Activated gamma-delta T cell treated with anti-CD3 and anti-CD28 coated beads, Interleukin-2, amount 50 U/mL, for 16 hours (primary cell): Measurements from ENCODE around the gene RGS6.

ENCODE experiments used
- DNase-seq: peaks from one replicate; pipeline ENCODE4 v3.0.0-alpha.2; 2020; ENCODE audit warnings: low read depth

RGS6 gene

DNA sequence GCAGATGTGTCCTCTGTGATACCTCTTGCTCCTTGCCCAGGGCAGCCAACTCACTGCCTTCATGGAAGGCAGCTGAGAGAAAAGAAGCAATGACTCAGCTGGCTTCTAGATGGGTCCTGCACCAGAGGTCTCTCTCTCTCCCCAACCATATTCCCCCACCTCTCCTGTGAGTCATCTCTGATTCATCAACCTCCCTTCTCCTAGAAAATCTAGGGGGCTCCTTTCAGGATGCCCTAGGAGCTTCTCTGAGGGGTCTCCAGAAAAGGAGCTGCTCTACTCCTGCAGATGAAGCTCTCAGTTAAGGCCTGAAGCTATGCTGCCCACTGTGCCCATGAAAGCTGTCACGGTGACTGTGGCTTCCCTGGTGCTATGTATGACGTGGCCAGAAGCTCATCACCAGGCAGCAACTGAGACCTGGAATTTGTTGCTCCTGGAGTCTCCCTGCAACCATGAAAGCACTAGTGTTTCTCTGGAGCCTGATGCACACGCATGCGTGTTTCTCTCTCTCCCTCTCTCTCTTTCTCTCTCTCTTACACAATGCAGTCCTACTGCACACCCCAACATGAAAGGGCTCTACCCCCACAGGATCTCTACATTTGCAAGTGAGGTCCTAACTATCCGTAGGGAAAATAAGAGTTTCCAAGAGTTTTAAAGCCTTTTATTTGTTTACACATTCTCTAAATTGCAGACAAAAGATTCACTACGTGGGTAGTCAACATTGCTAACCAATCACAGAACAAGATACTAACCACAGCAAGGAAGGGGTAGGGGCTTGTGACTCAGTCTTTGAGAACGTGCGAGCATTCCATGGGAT, 676.4 kb downstream of the RGS6 start:
- no peak for DNase-seq

DNA sequence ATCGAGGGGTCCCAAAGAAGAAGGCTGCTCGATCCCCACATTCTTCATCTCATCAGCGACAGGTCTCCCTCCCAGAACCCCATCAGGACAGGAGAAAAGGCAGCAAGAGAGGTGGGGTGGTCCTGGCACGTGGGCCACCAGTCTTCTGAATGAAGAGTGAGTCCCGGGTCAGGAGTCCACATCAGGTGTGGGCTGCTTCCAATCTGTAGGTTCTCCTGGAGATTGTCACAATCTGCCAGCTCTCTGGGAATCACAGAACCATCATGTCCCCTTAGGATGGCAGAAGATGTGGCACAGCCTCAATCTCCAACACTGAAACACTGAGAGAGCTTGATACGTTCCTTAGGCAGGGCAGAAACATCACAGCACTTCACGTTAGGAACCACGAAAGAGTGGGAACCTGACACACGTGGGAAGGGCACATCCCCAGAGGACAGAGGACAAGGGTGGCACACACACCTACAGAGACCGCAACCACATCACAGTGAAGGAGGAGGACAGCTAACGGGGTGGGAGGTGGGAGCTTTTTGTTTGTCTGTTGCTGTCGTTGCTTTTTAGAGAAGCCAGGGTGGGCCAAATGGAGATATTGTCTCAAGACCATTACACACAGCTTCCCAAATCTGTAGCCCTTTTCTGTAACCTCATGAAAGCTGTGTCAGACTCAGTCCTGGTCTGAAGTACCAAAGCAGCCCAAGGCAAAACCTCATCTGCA, 677.1 kb downstream of the RGS6 start:
- no peak for DNase-seq

DNA sequence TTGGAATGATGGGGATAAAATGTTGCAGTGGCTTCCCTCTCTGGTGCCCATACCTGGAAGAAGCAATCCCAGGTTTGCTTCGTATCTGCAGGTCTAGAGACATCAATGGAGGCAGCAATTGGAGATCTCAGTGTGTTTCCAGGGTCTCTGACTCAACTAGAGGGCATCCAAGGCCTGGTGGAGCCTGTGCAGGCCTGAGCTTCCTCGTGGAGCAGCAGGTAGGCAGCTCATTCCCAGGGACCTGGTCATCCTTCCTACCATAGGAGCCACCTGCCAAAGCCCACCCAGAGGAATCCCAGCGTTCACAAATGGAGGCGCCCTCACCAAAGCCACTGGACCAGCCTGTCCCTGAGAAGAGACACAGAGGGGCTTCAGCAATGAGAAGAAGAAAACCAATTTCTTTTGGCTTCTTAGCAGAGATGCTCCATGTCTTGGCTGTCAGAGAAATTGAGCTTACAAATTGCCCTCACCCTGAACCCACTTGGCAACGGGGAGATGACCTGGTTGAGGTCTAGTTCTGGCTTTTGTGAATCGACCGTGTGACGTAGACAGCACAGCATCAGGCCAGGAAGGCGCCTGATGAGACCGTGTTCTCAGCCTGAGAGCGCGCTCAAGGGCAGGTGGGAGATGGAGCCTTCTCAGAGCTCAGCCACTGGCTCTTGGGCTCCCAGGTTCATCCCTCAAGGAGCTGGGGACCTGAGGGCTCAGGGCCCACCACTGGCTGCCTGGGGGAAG, 678.0 kb downstream of the RGS6 start:
- DNase-seq = no peak

DNA sequence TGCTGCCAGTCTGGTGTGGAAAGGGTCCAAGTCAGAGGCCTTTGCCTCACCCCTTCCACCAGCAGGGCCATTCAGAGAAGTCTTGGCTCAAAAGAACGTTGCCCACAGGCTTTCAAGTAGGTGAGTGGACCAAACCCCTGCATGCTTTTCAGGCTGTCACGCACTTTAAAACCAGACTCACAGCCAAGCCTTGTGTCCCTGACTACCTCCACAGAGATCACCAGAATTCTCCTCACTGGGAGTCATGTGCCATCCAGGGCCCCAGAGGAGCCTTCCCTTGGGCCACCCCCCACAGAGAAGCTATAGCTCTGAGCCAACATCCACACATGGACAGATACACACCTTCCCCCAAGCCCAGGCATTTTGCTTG, 678.6 kb downstream of the RGS6 start:
- no peak for DNase-seq

DNA sequence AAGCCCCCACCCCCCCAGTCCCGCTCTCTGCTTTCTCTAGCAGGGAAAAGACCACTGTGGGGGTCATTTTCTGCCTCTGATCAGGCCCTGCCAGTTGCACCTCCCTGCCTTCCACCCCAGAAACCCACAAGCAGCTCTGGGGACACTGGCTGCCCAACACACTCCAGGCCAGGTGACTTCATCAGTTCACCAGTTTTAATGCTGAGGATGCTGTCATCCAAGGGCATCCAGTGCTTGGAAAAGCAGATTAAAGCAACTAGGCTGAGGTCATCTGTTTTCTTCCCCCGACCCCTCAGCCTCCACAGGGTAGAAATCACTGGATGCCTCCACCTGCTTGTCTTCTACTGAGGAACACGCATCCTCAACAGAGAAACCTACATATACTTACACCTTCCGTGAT, 679.3 kb downstream of the RGS6 start:
- no peak for DNase-seq

DNA sequence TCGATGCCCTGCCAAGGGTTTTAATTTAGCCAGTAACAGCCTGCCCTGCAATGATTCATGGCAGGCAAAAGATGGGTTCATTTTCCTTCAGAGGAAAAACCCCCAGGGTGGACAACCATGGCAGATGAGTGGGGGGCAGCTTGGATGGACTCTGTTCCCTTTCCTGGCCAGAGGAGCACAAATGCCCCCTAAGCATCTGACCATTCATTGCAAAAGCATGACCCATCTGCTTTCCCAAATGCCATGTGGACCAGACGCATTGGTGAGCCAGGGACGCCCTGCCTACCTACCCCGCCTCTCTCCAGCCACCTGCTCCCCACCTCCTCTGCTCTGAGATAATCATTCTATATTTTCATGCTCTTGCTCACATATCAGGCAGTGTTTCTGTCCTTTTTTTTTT, 679.8 kb downstream of the RGS6 start:
- DNase-seq = no peak

DNA sequence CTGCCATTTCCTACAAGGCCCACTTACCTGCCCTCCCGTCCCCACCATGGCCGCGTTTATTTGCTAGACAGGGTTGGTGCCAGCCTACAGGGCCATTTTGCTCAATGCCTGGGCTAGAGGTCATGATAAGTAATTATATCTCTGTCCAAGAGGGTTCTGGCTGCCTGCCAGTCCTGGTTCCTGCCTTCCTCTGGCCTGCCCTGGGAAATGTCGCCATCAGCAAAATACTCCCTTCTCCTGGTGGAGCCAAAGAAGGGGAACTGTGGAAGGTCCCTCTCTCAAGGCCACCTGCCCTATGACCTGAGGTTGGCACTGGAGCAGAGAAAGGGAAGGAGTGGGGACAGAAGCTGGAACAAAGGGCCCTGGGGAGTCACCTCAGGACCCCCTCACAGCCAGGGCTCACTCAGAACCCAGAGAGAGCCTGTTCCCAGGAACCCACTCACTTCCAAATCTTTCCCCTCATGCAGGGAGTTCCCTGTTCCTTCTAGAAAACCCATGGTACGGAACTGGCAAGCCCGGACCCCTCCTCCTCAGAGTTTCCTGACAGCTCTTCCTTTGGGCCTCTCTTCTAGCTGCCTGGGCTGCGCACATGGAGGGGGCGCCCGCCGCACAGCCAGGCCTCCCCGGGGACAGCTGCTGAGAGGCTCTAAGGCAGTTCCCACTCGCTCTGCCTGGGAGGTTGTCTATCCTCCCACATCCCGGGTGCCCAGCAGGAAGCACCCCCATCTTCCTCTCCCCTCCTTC, 681.2 kb downstream of the RGS6 start:
- DNase-seq = no peak

DNA sequence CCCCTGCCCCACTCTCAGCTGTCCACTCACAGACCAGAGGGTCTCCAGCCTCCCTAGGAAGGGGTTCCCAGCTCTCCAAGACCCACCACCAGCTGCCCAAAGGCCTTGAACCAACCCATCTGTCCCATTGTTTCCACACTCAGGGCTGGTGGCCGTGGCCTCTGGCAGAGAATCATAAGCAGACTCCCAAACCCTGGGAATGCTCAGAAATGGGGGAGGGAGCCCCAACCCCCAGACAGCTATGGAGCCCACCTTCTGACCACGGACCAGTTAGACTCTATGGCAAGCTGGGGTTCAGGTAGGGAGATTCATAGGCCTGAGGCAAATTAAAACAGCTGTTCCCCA, 681.7 kb downstream of the RGS6 start:
- no peak for DNase-seq

DNA sequence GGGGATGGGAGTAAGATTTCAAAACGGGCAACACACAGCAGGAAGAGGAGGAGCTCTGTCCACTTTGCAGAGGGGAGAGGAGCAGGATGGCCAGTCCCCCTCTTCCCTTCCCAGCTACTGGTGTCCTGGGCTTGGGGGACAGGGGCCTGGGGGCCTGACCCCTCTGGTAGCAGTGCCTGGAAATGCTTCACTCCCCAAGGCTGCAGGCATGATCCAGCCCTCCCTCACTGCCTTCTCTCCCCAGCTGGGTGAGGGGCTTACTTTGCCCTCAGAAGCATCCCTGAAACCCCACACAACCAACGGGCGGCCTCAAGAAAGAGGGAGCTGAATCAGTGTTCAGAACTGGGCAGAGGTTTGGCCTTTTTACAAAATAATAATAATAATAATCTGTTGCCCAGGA, 682.1 kb downstream of the RGS6 start:
- no peak for DNase-seq

DNA sequence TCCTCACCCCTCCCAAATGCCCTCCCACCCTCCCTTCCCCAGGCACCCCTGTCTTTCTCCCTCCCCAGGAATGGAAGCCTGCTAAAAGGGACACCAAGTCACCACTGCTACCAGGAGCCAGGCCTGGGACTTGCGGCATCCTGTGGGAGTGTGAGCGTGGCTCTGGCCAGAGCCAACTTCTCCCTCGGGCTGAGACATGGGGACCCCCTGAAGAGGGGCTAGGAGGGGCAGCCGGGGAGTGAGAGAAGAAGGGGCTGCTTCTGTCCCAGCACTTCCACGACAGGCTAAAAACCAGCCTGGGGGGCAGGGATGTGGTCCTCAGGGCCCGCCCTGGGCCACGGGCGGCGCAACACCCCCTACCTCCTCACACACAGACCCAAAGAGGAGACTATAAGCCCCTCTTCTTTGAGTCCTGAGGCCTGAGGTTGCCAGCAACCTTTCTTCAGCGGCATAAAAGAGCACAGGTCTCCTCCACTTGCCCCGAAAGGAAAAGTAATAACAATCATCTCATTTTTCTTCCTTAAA, 682.7 kb downstream of the RGS6 start:
- DNase-seq = no peak

DNA sequence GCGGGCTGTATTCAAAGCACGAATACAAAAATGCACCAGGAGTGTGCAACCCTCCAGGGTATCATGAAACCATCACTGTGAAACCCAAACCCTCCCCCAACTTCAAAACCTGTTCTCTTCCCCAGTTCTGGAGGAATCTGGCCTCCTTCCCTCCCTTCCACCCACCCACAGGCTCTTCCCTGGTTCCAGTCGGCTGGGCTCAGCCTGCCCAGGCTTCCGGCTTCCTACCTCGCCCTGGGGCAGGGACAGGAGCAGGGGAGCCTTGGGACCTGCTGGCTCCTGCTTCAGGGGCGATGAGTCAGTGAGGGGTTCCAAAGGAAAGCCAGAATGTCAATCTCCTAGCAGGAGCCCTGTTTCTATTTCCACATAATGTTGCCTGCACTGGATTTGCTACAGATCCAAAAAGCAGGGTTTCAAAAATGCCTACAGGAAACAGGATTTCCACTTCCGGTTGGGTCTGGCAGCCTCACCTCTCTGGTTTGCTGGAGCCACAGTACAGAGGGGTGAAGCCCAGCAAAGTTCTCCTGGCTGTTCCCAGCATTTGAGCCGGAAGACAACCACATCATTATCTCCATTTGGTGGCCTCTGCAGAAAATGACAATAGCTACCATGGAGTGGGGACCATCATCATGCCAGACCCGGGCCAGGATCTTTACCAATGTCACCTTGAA, 683.4 kb downstream of the RGS6 start:
- DNase-seq = no peak
